KBM-7 (cell line): ENCODE results near the gene RSPH4A.
A peak's percentile ranks its signal among the peaks of the same experiment; 100 is the strongest.
"Not testable (repeated sequence)": the region's sequence is repeated elsewhere in the genome, so short reads cannot be mapped to it uniquely, and the experiment has no call there.

Experiments used
- DNase-seq: peaks from one replicate; pipeline ENCODE4 v3.0.0-alpha.2; 2015
- in situ Hi-C: fragments of 300-500 bp; cut with MboI; formaldehyde crosslinking; loops from 2 replicates; pipeline ENCODE4 v1.14.3; 2020; ENCODE audit warnings: low sequenced_read_pairs, low pct_unique_long_range_greater_than_20kb, mixed read lengths

The RSPH4A gene

DNA sequence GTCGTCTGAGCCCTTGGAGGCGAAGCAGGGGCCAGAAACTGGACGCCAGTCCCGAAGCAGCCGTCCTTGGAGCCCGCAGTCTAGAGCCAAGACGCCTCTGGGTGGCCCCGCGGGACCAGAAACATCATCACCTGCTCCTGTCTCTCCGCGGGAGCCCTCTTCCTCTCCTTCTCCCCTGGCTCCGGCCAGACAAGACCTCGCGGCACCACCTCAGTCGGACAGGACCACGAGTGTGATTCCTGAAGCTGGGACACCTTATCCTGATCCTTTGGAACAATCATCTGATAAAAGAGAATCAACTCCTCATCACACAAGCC is 416 bp downstream of the RSPH4A start:
- DNase-seq = no peak
- in situ Hi-C loops = no loop called here

DNA sequence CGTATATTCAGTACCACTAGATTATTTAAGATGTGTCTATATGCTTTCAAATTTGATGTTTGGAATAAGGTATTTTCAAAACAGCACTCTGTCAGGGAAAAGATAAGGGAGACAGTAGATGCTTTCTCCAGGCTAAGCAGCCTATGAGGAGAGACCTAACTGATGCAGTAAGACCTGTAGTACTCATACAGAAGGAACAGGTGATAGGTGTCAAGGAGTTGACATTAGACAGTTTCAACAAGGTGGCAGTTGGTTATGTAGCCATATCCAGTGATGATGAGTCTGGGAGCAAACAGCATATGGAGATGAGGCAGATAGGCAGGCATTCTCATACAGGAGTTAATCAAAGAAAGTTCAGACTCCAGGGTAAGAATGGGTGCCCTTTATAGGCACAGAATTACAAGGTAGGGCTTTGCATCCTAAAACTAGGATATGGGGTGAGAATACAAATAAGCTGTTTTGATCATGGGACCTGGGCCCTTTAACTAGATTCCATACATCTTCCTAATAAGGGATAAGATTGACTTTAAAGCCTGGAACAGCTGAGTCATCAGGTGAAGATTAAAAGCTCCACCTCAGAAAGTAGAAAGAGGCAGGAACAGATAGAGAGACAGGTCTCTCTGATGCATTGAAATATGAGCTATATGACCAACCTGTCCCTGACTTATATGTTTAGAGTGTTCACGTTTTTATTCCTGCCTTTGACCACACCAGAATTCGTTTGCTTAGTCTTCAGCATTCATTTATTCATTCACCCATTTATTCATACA is 7.9 kb downstream of the RSPH4A start:
- no peak for DNase-seq

GRCh38 chr6:116625872-116626271 is 9.6 kb downstream of the RSPH4A start:
- no peak for DNase-seq
- in situ Hi-C loops = no loop called here

More for the DNA sequence above, 7.9 kb downstream of the RSPH4A start:
- in situ Hi-C loops = no loop called here

DNA sequence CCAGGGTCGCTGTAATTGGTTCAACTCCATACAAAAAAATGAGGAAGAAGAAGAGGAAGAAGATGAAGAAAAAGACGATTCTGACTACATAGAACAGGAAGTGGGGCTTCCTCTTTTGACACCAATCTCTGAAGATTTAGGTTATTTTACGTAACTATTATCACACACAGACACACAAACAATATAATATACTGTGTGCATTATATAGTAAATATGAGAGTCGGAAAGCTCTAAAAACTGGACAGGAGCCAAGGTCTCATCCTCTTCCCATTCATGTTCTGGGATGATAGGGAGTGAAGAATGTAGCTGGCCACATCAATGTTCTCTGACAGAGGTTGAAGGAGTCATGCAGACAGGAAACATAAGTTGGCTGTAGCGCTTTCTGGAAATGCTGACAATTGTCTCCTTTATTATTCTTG is 13.3 kb downstream of the RSPH4A start:
- in situ Hi-C loops = no loop called here
- peak; percentile 72 for DNase-seq

DNA sequence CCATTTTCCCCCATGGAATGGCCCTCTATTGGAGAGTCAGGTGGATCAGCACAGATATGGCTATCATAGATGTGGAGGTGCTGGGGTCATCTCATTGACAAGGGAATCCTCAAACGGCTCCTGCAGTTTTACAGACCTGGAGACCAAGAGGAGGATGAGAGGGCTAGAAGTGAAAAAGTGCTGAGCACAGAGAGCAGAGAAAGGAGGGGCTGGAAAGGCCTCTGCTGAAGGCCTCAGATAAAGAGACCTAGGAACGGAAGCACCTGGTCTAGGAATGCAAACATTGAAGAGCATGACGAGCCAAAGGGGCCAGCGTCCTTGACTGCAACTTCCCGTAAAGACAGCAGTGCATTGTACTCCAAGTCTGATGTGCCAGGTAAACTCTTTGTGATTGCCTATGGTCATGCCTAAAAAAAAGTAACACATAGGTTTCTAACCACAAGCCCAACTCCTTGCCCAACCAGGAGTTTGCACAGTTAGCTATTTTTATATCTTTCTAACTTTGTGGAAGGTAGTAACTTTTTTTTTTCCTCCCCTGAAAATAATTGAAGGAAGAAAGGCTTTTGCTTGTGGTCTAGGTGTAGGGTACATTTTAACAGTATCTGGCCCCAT is 15.2 kb downstream of the RSPH4A start:
- in situ Hi-C loops = no loop called here
- DNase-seq = peak; percentile 12

DNA sequence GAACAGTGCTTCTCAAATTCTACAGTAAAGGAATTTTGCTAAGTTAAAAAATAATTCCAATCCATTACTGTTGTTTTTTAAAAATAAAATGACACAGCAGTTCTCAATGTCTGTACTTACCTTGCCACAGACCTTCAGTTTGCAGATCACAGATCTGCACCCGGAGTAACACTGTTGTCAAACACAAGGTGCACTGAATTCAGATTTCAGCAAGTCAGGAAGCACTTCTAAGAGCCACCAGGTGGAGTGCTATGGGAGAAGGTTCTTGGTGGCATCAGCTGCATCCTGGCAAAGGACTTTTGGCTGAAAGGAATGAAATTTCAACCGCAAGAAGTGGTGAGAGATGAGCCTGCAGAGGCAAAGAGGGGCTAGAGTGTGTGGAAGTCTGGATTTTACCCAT is 17.4 kb downstream of the RSPH4A start:
- peak; percentile 8 for DNase-seq
- in situ Hi-C loops = no loop called here

DNA sequence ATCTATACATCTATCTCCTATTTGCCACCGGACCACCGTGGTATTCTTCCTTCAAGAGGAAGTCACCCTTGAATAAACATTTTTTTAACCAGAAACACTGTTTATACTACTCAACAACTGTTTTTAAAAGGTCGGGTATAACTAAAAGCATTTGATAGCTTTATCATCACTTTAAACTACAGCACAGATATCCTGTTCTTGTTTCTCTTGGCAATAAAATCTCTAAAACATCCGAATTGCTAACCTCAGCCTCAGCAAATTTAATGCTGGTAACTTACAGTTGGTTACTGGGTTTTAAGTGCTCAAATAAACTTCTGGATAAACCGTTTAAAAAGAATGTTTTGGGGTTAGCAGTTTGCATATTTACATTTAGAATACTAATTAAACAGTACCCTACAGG is 31.9 kb downstream of the RSPH4A start:
- DNase-seq = no peak
- in situ Hi-C loops = no loop called here

DNA sequence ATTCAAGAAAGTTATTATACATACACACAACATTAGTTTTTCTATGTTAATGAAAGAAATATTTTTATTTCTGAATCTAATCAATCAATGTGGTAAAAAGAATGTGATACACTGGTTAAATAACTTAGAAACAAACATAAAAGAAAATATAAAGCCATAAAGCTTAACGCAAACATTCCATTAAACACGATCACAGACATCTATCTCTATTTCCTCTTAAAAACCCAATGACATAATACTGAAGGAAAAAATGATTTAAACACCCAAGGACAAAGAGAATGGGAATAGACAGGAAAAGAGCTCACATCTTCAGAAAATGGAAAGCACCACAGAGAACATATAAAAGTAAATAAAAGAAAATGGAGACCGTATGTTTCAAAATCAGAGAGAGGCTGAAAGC is 32.9 kb downstream of the RSPH4A start:
- in situ Hi-C loops = no loop called here
- DNase-seq = no peak

DNA sequence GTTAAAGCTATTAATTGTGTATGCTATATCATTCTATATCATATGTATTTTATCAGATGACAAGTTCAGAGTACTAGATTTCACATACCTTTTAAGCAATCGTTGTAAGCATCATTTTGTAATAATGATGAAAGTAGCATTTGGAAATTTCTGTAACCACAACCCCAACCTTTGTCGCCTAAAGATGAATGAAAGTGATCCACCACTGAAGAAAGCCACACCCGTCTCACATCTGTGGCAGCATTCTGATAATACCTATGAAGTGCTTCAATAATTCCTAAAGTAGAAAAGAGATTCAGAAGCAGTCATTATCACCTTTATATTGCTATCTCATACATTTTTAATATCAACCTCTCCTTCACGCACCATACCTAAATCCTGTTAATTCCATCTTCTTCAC is 35.6 kb downstream of the RSPH4A start:
- no peak for DNase-seq
- in situ Hi-C loops = no loop called here

GRCh38 chr6:116661594-116661993 is 45.3 kb downstream of the RSPH4A start:
- in situ Hi-C loops = no loop called here
- DNase-seq = no peak

DNA sequence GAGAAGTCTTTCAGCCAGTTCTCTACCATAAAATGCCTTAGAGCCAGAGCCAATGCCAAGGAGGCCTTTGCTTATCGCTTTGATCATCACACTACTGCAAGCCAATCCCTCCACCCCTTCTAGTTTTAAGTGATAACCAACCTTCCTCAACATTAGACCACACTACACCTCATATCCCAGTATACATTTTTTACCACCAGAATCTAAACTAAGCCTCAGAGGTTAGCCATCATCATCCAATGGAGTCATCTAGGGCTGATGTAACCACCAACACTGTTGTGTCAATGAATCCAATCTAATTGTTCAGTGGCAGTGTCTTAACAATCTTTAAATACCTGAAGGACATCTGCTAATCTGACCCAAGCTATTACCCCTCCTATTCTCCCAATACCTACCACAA is 45.9 kb downstream of the RSPH4A start:
- in situ Hi-C loops = no loop called here
- DNase-seq = no peak

DNA sequence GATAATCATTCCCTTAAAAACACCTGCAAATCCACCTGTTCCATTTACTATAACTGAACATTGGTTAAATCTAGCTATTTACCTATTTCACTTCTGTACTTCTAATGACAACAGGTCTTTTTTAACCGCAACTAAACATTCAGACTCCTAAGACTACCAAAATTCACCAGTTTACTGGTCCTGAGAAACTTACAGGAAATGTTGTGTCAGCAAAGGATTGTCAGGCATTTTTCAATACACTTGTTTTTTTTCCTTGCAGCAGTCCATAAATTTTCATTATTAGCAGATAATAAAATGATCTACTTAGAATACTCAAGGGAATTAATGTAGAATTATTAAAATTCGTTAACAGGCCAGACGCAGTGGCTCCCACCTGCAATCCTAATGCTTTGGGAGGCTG is 47.0 kb downstream of the RSPH4A start:
- in situ Hi-C loops = no loop called here
- no peak for DNase-seq

- DNase-seq = not testable (repeated sequence)
Measured at GRCh38 chr6:116664169-116664568, 47.9 kb downstream of the RSPH4A start.

DNA sequence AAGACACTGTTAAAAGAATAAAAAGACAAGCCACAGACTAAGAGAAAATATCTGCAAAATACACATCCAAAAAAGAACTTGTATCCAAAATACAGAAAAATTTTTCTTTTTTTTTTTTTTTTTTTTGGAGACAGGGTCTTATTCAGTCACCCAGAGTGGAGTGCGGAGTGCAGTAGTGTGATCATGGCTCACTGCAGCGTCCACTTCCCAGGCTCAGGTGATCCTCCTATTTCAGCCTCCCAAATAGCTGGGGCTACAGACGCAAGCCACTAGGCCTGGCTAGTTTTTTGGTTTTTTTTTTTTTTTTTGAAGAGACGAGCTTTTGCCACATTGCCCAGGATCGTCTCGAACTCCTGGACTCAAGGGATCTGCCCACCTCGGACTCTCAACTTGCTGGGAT is 49.2 kb downstream of the RSPH4A start:
- no peak for DNase-seq
- in situ Hi-C loops = no loop called here

More at GRCh38 chr6:116664169-116664568, 47.9 kb downstream of the RSPH4A start:
- in situ Hi-C loops = not testable (repeated sequence)

DNA sequence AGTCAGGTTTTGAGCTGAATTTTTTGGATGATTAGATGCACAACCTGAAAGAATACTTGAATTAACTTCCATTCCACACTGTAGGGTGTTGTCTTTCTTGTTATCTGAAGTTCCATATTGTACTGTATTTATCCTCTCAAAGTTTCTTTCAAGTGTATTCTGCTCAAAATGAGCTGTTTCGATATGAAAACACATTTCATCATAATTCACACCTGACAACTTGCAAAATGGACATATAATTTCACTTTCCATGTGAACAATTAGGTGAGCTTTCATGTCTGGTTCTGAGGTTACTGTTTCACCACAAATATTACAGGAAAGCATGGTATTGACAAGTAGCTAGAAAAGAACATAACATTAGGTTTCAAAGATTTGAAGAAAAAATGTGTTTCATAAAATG is 50.6 kb downstream of the RSPH4A start:
- in situ Hi-C loops = no loop called here
- DNase-seq = no peak

- DNase-seq = peak; percentile 79
- in situ Hi-C loops = no loop called here
Measured at GRCh38 chr6:116667623-116668022, 51.3 kb downstream of the RSPH4A start.

DNA sequence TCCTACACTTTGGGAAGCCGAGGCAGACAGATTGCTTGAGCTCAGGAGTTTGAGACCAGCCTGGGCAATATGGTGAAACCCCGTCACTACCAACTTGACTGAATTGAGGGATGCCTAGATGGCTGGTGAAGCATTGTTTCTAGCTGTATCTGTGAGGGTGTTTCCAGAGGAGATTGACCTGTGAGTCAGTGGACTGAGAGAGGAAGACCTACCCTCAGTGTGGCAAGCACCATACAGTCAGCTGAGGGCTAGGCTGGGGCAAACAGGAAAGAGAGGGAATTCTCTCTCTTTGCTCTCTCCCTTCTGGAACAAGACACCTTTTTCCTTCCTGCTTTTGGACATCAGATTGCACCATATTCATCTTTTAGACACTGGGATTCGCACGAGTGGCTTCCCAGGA is 56.0 kb downstream of the RSPH4A start:
- in situ Hi-C loops = no loop called here
- no peak for DNase-seq

- no peak for DNase-seq
- in situ Hi-C loops = no loop called here
Measured at GRCh38 chr6:116676021-116676420, 59.7 kb downstream of the RSPH4A start.

- peak; percentile 96 for DNase-seq
Measured at GRCh38 chr6:116680880-116681672, 64.8 kb downstream of the RSPH4A start, which contains the start of gene KPNA5. Gene KPNA5, plus strand, starts transcription at chr6:116681211. Its CDS starts 124 bp downstream, at chr6:116681335.

DNA sequence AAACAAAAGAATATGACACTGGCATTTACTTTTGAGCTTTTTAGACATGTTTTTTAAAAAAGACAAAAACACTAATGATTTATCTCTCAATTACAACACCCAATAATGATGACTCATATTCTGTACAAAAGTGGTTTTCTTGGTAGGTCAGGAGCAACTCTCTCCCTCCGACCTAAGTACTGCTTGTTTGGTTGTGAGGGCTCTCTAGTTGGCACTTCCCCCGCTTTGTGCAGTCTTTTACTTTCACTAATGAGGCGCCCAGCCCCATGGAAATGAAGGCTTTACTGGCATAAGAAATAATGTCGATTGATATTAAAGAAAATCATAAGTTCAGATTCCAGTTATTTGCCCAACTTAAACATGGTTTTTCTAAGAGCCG is 66.0 kb downstream of the RSPH4A start:
- in situ Hi-C loops = no loop called here

More at GRCh38 chr6:116680880-116681672, 64.8 kb downstream of the RSPH4A start, which contains the start of gene KPNA5:
- in situ Hi-C loops = no loop called here

More for the DNA sequence above, 66.0 kb downstream of the RSPH4A start:
- DNase-seq = peak; percentile 72
